Endothelial cell of umbilical vein (primary cell): ENCODE results near the gene C19orf33. TPM values are rescaled to one million over a fixed set of nuclear protein-coding genes. Genes with fewer than 3 reads are reported as not detected.

Experiments used
- BruUV-seq: library from RNA; stranded (reverse); fragments of 400-500 nt; replicated peaks from 2 replicates; lab custom pipeline; 2021; lab: Mats Ljungman, UMichigan
- CTCF ChIA-PET: fragments of 300-600, 350-600 bp; sonication (Branson Sonifier 250); formaldehyde crosslinking; loops from one replicate; lab custom pipeline; 2021; ENCODE audit warnings: antibody characterized with exemption, inconsistent platforms; lab: Charles Lee
- POLR2A ChIA-PET: fragments of 300-600, 350-600 bp; sonication (Branson Sonifier 250); formaldehyde crosslinking; loops from one replicate; lab custom pipeline; 2021; ENCODE audit warnings: antibody characterized with exemption, inconsistent platforms; lab: Charles Lee
- DNase-seq: peaks from one replicate; pipeline ENCODE4 v3.0.0-alpha.2; 2011; ENCODE audit warnings: low read depth, low spot score
- FAIRE-seq: peaks from 2 replicates; lab custom pipeline; 2011; peaks lifted over from hg19 to GRCh38; lab: Jason Lieb, UNC
- H2AFZ ChIP-seq: 2 replicates; pipeline ENCODE4 v1.6.0; 2012; ENCODE audit warnings: low read depth, low read length, control low read depth, inconsistent platforms
- H3K27ac ChIP-seq: 2 replicates; pipeline ENCODE4 v1.5.1; 2011; ENCODE audit warnings: low read depth, mild to moderate bottlenecking, control low read depth, low read length, moderate library complexity; ENCODE audit not compliant: insufficient read depth
- H3K27me3 ChIP-seq, 2 experiments: 2 replicates each; pipeline versions ENCODE4 v1.6.0 to v1.6.1; 2011; ENCODE audit warnings: low read length in 2 of 2, mixed read lengths in 1 of 2; ENCODE audit not compliant: control insufficient read depth in 2 of 2, insufficient read depth in 2 of 2
- H3K36me3 ChIP-seq, 2 experiments: 2 replicates in 1 of 2; 3 replicates in 1 of 2; pipeline ENCODE4 v1.5.1; 2011; ENCODE audit warnings: low read length in 2 of 2, mild to moderate bottlenecking in 1 of 2, moderate library complexity in 1 of 2; ENCODE audit not compliant: control insufficient read depth in 2 of 2, insufficient read depth in 2 of 2; ENCODE audit errors: extremely low read depth in 1 of 2
- H3K4me1 ChIP-seq: 3 replicates; pipeline ENCODE4 v1.5.1; 2011; ENCODE audit warnings: mild to moderate bottlenecking, low read length; ENCODE audit not compliant: control insufficient read depth, insufficient read depth; ENCODE audit errors: extremely low read depth
- H3K4me2 ChIP-seq: 2 replicates; pipeline ENCODE4 v1.6.1; 2011; ENCODE audit warnings: low read length, control low read depth, mixed read lengths; ENCODE audit not compliant: insufficient read depth
- H3K4me3 ChIP-seq, 3 experiments: fragments of 200-600 bp in 1 of 3; sonication (generic), shearing (Covaris generic) in 1 of 3; replicated peaks in 1 of 3; 2 replicates each; pipeline ENCODE4 v1.5.1; 2011 to 2016; ENCODE audit warnings: control low read depth in 3 of 3, low read length in 3 of 3, mild to moderate bottlenecking in 2 of 3, inconsistent platforms in 1 of 3, low read depth in 1 of 3, moderate library complexity in 1 of 3; ENCODE audit not compliant: insufficient read depth in 1 of 3
- H3K79me2 ChIP-seq: 2 replicates; pipeline ENCODE4 v1.6.0; 2012; ENCODE audit warnings: low read length, inconsistent platforms; ENCODE audit not compliant: control insufficient read depth, insufficient read depth
- H3K9ac ChIP-seq: replicated peaks from 2 replicates; pipeline ENCODE3; 2011; ENCODE audit warnings: low read length, control low read depth; ENCODE audit not compliant: insufficient read depth; ENCODE audit errors: extremely low read depth
- H3K9me1 ChIP-seq: replicated peaks from 3 replicates; pipeline ENCODE4 v1.6.0; 2011; ENCODE audit warnings: mild to moderate bottlenecking, low read length; ENCODE audit not compliant: control insufficient read depth, insufficient read depth; ENCODE audit errors: extremely low read depth
- H3K9me3 ChIP-seq: replicated peaks from 2 replicates; pipeline ENCODE4 v1.5.1; 2012; ENCODE audit warnings: low read length, inconsistent platforms; ENCODE audit not compliant: control insufficient read depth, insufficient read depth
- H4K20me1 ChIP-seq: replicated peaks from 2 replicates; pipeline ENCODE3; 2011; ENCODE audit warnings: mild to moderate bottlenecking, low read length; ENCODE audit not compliant: control insufficient read depth, insufficient read depth; ENCODE audit errors: extremely low read depth
- CTCF ChIP-seq, 2 donors: IDR thresholded peaks; 1 replicate in 1 of 2; 2 replicates in 1 of 2; pipeline ENCODE4 v1.5.1; 2011; ENCODE audit warnings: low read length in 2 of 2, mild to moderate bottlenecking in 2 of 2, moderate library complexity in 2 of 2, control low read depth in 1 of 2, inconsistent platforms in 1 of 2, low read depth in 1 of 2; ENCODE audit not compliant: insufficient read depth in 1 of 2; ENCODE audit errors: extremely low read depth in 1 of 2
- EZH2 ChIP-seq: IDR thresholded peaks from 2 replicates; pipeline ENCODE4 v1.6.1; 2012; ENCODE audit warnings: borderline replicate concordance, low read depth, mild to moderate bottlenecking, moderate library complexity, low read length, inconsistent platforms; ENCODE audit not compliant: severe bottlenecking
- FOS ChIP-seq: IDR thresholded peaks from 2 replicates; pipeline ENCODE4 v1.6.1; 2011; ENCODE audit warnings: mild to moderate bottlenecking, low read length, moderate library complexity, borderline replicate concordance; ENCODE audit not compliant: insufficient read depth
- GATA2 ChIP-seq: IDR thresholded peaks from 2 replicates; pipeline ENCODE4 v1.7.0; 2011; ENCODE audit warnings: low read depth, mild to moderate bottlenecking, moderate library complexity, mixed read lengths, low read length; ENCODE audit not compliant: insufficient read length, insufficient read depth
- JUN ChIP-seq: IDR thresholded peaks from 2 replicates; pipeline ENCODE4 v1.6.1; 2011; ENCODE audit warnings: borderline replicate concordance, low read depth; ENCODE audit not compliant: insufficient read length, insufficient read depth
- MAX ChIP-seq: IDR thresholded peaks from 2 replicates; pipeline ENCODE4 v1.6.1; 2011; ENCODE audit not compliant: insufficient read depth, insufficient read length
- MYC ChIP-seq: IDR thresholded peaks from one replicate; pipeline ENCODE4 v1.6.1; 2011; ENCODE audit warnings: mild to moderate bottlenecking, low read depth, low read length
- POLR2A ChIP-seq: IDR thresholded peaks from 2 replicates; pipeline ENCODE4 v1.6.1; 2012; ENCODE audit warnings: low read depth, mild to moderate bottlenecking, control low read depth, low read length
- POLR2AphosphoS5 ChIP-seq: IDR thresholded peaks from 2 replicates; pipeline ENCODE4 v1.6.1; 2012; ENCODE audit warnings: low read depth, mild to moderate bottlenecking, control low read depth, low read length, moderate library complexity; ENCODE audit not compliant: insufficient read depth
- dilution Hi-C: fragments of 300-500 bp; cut with MboI; formaldehyde crosslinking; loops from one replicate; pipeline ENCODE4 v1.15.0; 2019; ENCODE audit warnings: low sequenced_read_pairs; ENCODE audit not compliant: extremely low pct_ligation_motif_present
- intact Hi-C: fragments of 100-400 bp; cut with micrococcal nuclease; formaldehyde crosslinking; loops from one replicate; pipeline ENCODE4 v1.10.0; 2022
- polyA plus RNA-seq, 4 experiments: library from polyadenylated mRNA; depleted of rRNA in 3 of 4; stranded (reverse) in 3 of 4; unstranded in 1 of 4; fragments of >200 nt; gene quantifications; 2 replicates each; pipeline versions ENCODE4 v1.2.1 to v1.2.3, GENCODE V29; 2011 to 2012; ENCODE audit warnings: missing spikeins in 1 of 4
- total RNA-seq: library from RNA; stranded (reverse); gene quantifications from 2 replicates; pipeline ENCODE4 v1.2.3, GENCODE V29; 2021

Gene C19orf33
- total and polyA plus RNA-seq, 2 donors (not counting 3 experiments of a cell fraction or from before 2014, with no cell fraction given), result 4.3 to 34.1 TPM

GRCh38 chr19:38324431-38324830 lies 20.4 kb downstream of the C19orf33 start:
- POLR2A ChIA-PET, result no interaction called here
- Histone ChIP-seq H3K4me1 (peaks cover 7% of the 10 kb centered on the region), H3K27me3 (no peaks in the 10 kb centered on the region), H3K27ac (no peak overlapping the region), H3K79me2 (no peaks in the 10 kb centered on the region), H3K4me3 (no peak overlapping the region), H3K4me2 (no peak overlapping the region), H3K9me1 (peaks cover 5% of the 10 kb centered on the region), H3K9me3 (no peaks in the 10 kb centered on the region), H3K36me3 (peaks cover 0 to 20% of the 10 kb centered on the region in 2 experiments), H3K9ac (no peak overlapping the region), H2AFZ (no peak overlapping the region), H4K20me1 (no peaks in the 10 kb centered on the region)
- no peak for TF ChIP-seq JUN
- no peak for TF ChIP-seq POLR2A
- no peak for TF ChIP-seq POLR2AphosphoS5
- no peak for TF ChIP-seq MYC
- TF ChIP-seq GATA2, result no peak
- TF ChIP-seq CTCF (IDR thresholded peaks at IDR 0.05; ENCODE audit: extremely low read depth in 1 of 2, insufficient read depth in 1 of 2, low read depth in 1 of 2, low read length in 2 of 2), result no peak
- no peak for TF ChIP-seq FOS
- TF ChIP-seq EZH2, result no peak
- no peak for TF ChIP-seq MAX
- CTCF ChIA-PET, result no interaction called here
- dilution Hi-C loops (no loop called here), intact Hi-C loops (no loop called here)
- DNase-seq (no peak), FAIRE-seq (no peak)
- BruUV-seq, result no TSS peak
